ENCODE results near the gene NRP1.

Gene NRP1

DNA sequence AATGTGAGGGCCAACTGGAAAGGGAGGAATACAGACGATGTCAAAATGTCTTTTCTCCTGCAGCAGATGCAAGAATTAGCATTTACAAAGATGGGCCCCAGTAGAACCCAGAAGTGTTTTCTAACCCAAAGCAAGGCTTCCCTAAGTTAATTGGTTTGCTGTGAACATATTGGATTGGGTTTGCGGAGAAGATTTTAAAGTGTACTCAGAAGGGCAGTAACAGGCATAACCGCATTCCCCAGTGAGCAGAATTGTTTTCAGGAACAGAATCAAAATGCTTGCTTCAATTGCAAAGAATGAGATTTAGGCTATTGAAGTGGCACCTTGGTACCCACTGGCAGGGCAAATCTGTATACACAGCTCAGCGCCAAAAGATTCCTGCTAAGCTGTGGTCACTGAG is 78.0 kb downstream of the NRP1 start:
- DNase-seq: no peak

DNA sequence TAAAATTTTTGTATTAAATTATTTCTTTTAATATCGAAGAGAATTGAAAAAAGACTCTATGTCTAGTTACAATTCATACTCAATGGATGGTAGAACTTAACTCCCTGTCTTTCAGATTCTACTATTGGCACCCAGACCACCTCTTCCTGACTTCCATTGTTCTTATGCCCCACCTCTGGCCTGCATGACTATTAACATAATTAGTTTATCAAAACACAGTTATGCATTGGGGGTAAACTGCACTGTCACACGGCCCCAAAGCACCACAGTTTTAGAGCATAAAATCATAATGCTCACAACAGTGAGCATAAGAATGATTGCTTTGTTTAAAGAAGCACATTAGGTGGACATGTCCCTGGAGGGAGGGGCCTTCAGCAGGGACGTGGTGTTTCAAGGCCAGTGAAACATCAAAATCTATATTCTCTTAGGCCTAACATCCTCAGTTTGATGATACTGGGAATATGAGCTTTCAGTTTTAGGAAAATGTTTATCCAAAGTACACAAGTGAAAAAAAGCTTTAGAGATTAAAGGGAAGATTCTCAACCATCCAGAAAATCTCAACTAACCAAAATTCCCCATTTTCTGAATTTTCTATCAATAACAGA is 79.8 kb downstream of the NRP1 start:
- no peak for DNase-seq

DNA sequence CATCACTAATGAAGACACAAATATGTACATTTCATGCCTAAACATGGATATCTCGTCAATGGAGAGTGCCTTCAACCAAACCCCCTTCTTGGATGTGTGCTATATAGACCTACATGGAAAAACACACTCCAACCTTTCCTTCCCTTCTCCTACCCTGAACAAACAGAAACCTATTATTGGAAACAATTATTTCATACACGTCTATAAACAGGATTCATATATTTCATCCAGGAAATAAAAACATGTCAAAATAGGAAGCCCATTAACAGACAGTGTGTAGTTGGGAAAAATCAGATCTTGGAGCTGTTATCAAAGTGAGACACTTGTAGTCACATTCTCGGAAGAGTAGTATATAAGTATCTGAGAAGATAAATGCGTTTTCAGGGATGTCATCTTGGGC is 81.1 kb downstream of the NRP1 start:
- DNase-seq: no peak

DNA sequence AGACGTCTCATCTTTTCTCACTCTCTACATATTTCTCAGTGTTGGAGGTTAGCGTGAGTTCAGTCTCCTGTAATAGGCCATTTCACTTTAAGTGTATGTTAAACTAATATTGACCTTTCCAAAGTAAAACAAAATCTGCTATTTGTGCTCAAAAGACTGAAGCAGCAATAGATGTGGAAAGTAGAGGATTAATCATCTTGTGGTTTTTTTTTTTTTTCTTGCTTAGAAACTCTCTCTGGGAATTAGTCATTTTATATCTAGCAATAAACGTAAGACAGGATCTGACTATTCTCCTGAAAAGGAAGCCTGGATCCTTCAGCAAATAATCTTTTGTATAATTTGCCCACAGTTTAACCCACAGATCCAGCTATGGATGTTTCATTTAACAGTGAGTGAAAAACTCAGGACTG is 81.7 kb downstream of the NRP1 start:
- DNase-seq: peak; percentile 88

DNA sequence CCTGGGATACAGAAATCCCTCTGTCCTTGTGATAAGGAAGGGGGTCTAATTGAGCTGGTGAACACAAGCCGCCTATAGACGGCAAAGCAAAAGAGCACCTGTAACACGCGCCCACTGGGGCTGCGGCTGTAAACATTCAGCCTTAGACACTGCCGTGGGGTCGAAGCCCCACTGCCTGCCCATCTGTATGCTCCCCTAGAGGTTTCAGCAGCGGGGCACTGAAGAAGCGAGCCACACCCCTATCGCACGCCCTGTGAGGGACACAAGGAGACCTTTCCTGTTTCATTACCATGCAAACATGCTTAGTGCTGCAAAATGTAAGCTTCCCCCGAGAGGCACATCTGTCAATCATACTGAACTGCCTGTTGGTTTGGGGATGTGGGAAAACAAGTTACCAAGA is 82.1 kb downstream of the NRP1 start:
- DNase-seq: no peak

DNA sequence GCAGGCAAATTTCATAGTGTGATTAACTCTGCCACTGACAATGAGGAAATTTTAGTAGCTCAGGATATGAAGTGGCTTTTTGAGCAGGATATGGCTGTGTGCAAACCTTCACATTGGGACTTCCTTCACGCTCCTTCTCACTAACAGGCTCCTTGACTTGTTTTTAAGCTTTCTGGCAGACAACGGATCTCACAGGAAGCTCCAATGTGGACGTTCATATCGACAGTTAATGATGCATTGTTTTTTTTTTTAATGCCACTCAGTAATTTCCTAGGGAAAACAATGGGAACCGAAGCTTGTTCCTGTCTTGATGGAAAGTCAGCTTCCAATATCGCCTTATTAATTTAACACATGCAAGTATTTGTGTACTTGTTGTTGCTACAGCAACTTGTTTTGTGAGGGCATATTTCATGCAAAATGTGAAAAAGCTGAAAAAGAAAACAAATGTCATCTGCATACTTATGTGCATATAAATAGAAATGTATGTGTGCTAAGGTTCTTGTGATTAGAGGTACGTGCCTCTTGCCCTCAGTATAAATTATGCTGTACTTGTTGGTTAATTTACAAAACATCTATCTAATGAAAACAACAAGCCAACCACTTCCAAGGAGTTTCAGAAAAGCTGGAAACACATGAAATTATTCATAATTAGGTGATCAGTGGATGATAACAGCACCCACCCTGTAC is 84.7 kb downstream of the NRP1 start:
- no peak for DNase-seq

DNA sequence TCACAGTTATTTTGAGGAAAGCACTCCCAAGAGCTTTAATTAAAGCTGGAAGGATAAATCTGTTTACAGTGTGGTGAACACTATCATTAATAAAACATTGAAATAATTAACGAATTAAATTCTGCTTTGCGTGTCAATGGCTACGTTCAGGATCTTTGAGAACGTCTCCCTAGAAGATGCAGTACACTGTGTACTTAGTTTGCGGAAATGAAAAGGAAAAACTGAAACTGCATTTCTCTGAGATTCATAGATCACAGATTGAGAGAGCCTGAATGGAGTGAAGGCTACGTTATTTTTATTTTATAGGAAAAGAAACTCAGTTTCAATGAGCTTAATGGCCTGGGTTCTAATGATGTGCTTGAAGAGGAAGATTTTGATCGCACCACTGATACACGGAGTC is 85.3 kb downstream of the NRP1 start:
- DNase-seq: no peak

DNA sequence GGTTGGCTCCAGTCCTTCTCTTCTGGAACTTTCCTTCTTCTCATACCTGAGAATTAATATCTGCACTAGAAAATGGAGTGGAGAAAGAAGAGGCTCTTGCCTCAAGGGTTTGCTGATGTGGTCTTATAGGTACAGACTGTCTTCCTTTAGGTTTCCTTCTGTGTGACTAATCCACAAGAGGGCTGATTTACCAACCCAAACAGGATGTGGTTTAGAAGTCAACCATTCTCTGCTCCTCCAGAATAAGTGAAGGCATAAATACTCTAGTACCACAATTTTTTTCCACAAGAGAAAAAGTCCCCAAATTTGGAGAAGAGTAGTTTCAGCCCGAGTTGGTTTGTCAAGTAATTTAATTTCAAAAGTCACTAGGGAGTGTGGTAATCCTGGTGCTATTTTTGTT is 85.8 kb downstream of the NRP1 start:
- peak; percentile 87 for DNase-seq

DNA sequence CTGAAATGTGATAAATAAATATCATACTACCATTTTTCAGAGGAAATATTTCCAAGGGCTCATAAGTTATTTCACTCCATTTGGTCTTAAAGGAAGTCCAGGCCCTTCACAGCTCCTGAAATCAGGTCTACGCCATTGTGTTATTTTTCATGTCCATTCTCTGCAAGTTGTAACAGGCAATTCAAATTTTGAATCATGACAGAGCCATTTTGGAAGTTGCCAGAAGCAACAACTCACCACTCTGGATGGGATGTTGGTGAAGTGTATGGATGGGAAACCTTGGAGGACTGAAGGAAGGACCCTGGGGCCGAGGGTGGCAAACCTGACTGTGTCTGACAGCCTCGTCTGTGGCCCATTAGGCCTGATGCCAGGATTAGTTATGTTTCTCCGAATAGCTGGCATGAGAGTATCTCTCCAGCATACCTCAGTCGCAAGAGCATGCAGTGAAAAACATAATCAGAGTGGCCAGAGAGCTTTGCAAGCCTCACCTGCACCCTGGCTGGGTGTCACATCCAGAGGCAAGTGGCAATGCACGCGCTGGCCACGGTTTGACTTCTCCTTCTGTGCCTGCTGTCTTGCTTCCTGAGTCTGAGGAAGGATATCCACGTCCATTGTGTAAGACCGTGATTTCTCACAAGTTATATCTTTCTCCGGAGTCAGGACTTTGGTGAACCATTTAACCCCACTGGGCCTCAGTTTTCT is 87.1 kb downstream of the NRP1 start:
- no peak for DNase-seq

DNA sequence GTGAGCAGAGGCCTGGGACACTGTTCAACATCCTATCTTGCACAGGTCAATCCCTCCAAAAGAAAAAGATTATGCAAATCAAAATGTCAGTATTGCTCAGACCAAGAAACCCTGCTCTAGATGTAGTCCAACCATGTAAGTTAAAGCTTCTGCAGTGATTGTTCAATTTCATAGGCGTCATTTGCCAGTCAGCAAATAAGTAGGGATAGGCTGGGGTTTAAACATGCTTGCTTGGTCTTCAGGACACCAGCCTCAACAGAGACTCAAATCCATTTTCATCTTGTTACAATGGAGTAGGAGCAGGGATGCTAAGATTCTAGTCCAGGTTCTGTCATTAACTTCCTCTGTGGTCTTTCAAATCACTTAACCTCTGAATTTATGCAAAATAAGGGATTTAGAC is 89.1 kb downstream of the NRP1 start:
- no peak for DNase-seq

DNA sequence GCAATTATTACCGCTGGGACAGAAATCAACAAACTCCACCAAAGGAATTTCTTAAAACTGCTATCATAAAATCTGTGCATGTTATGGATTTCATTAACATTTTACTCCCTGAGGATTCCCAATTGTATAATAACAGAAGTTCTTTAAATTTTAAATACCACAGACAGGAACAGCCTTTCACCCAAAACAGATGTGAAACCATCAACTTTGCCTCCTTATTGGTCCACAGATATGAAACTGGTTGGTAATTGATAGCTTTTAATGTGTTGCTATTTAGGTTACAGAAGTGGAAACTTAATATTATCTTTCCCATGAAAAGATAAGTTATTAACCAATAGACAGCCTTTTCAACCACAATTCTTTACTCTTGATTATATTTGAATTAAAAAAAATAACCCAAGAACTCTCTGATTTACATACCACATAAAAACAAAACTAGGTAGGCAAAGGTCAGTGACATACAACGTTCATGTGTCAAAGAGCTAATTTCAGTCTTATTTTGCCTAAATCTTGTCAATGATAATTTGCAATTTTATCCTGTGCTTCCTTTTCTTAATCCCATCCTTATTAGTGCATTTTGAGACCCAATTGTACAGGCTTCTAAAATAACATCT is 90.0 kb downstream of the NRP1 start:
- DNase-seq: peak; percentile 50

DNA sequence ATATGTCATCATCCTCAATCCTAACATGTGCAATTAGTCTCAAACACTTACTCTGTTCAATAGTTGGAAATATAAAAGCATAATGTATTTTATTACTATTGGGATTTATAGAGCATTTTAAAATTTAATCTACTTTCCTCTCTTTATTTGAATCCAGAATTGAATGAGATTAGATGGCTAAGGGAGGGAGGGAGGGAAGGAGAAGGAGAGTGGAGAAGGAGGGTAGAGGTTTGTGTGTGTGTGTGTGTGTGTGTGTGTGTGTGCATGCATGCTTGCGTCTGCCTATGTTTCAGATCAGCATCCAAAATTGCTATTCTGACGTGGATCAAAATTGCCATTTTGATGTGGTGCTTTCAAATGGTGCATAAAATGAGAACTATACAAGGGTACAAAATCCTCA is 90.8 kb downstream of the NRP1 start:
- no peak for DNase-seq

DNA sequence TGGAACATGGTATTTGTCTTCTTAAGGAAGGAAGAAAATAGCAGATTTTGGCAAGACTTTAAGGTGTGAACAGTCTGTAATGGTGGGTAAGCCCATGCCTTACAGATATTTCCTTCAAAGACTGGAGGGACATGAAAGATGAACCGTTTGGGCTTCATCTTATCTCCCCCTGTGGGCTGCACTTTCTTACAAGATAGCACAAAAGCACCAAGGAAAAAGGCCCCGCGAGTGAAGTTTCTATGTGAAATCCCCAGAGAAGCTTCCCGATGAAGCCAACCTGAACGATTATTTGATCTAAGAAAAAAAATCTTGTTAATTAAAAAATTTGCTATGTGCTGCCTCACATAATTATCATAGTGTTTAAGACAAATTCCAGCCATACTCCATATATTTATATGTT is 91.5 kb downstream of the NRP1 start:
- no peak for DNase-seq

DNA sequence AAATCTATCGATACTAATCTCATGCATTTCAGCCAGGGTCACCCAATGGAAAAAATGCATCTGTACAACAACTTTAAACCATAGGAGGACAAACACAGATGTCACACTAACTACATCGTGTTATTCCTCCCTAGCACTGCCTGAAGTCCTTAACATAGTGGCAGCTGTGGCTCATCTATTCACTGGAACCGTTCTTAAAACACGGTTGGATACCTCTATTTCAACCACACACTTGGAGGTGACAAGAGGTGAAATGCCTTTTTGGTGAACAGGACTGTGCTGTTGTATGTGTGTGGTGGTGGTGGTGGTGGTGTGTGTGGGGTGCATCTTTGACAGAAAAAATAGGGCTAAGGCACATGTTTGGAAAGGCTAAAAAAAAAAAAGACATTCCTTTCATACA is 93.1 kb downstream of the NRP1 start:
- peak; percentile 73 for DNase-seq

DNA sequence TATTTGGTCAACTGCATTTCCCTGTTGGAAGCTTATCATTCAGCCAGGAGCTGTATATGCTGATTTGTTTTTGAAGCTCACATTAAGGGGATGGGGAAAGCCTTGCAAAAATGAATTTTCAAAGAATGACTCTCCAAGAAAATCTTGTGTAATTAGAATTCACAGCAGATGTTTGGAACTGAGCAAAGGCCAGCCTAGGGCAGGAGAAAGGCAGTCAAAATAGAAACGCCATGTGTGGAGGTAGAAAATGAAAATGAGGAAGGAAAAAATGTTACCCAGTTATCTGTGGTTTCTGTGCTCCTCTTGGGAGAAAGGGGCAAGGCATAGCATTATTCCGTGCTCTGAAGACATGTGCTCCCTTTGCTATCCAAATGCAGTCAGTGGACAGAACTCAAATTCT is 93.5 kb downstream of the NRP1 start:
- peak; percentile 90 for DNase-seq

DNA sequence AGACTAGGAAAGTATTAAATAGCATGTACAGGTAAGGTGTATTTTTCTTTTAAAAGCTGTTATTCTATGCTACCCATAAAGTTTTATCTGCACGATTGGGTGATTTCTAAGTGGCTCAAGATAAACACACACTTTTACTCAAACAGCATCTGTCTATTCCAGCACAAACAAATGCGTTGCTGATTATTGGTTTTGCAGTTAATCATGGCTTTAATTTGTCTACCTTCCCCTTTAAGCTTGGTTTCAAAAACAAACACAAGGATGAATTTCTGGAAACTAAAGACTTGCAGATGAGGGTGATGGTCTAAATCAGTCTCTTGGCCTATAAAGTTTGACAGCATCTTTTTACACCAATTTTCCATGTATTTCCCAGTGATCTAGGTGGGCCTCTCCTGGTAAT is 94.2 kb downstream of the NRP1 start:
- DNase-seq: no peak

DNA sequence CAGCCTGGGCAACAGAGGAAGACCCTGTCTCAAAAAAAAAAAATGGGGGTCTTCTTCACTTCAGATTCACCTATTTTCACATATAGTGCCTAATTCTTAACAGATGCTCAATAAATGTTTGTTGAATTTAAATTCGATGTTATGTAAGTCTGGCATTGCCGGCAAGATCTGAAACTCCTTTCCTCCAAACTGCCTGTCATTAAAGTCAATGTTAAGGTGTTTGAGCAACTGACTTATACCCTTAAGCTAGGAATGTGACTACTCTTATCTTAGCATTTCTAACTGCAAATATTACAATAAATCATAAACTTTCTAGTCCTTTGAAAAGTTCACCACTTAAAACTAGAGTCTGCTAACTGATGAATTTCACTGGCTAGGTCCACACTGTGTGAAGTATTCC is 95.2 kb downstream of the NRP1 start:
- no peak for DNase-seq

DNA sequence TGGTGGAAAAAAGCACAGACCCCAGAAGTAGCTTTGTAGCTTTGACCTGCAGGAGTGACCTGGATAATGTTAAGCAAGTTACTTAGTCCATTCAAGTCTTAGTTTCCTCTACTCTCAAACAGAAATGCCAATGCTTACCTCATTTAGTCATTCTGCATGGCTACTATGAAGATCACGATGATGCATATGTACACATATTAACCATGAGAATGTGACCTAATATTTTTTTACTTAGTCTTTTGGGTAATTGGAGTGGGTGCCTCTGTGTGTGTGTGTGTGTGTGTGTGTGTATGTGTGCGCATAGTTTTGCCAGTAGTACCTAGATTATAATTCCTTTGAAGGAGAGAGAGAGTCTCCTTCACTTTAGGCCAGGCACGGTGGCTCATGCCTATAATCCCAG is 95.8 kb downstream of the NRP1 start:
- peak; percentile 80 for DNase-seq

DNA sequence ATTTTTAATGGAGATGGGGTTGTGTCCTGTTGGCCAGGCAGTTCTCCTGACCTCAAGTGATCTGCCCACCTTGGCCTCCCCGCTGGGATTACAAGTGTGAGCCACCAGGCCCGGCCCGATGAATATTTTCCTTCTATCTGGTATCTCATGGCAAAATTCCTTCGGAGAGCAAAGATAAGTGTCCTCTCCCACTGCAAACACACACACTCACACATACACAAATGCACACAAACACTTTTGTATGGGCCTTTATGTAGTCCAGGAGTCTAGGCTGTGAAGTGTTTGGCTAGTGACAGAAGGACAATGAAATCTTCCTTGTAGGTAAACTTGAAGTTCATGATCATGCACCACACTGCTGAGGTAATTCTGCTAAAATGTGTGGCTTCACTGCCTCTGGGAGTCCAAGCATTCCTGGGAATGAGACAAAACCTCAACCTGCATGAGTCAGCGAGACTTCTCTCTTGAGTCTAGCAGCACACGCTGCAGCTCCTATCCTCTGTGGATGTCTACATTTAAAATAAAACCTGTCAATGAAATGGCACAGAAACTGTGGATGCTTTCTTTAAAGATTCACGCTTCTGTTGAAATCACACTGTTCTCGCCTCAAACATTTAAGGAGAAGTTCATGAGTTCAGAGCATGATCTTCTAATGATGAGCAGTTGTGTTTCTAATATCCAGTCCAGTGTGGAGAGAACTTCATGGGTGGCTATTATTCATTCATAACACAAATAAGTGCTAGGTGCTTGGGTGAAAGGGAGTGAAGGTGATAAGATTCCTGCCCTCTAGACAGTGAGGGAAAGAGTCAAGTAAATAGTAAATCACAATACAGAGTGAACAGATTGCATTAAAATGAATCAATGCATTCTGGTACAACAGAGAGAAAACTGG is 96.5 kb downstream of the NRP1 start:
- DNase-seq: peak; percentile 99

DNA sequence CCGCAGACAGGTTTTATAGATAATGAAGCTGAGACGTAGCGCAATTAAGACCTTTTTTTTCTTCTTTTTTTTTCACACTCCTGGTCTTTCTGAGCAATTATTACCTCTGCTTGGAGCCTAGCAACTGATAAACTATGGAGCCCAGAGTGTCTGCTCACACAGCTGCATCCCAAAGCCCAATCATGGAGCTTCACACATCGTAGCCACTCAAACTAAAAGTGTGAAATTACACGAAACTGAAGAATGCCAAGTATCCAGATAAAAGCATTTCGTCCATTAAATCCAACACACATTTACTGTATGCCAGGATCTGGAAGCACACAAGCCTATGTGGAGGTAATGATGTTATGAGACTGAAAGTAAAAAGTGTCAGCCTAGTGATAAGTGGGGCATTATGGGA is 97.6 kb downstream of the NRP1 start:
- no peak for DNase-seq

DNA sequence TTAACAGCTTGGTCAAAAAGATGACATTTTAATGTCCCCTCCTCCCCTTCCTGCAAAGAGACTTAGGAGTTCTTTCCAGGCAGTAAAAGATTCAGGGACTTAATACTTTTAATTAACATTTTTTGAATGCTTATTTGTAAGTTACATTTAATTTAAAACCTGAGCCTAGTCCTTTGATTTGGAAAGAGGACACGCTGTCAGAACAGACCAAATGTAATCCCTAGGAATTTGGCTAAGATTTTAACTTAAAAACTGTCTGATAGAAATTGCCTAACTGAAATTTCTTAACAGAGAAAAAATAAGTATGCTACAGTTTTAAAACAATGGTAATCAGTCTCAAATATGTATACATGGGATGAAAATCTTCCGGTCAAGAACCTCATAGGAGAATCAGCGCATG is 98.5 kb downstream of the NRP1 start:
- no peak for DNase-seq

DNA sequence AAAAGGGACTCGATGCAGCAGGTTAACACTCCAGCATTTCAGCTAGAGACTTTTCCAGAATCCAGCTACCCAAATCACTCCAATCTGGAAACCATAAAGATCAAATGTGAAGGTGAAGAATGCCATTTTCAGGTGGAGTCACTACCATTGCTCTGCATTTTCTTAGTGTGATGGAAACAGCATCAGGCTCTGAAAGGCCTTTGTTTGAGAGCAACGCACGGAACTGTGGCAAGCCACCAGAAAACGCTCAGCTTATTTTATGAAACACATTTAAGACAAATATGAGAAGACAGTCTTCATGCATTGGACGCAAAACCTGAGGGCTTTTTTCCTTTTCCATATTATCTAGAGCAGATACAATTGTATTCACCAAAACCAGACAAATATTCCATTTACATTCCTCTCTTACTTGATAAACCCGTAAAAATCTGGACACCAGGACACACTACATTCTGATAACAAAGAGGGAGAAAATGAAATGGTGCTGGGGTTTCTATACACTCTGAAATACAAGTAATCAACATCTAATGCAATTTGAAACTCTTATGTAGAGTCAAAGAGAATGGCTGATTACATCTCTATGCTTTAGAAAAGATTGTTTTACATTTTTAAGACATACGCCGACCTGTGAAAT is 99.1 kb downstream of the NRP1 start:
- no peak for DNase-seq

DNA sequence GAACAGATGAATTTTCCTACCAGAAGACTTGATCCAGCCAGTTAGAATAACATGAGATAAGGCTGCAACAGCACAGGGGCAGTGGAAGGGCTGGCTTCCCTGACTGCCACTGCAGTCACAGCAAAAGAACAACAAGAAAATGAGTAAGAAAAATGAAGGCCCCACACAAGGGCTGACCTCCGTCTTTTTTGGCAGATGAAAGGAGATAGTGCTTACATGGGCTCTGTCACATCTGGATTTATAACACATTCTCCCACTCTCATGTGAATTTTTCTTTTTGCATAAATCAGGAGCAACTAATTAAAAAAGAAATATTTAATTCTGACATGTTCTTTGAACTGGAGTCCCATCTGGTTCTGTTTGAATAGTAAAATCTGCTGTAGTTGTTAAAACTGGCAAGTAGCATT is 99.6 kb downstream of the NRP1 start:
- peak; percentile 51 for DNase-seq
